ENCODE results near the gene TNIK. TPM values are rescaled to one million over a fixed set of nuclear protein-coding genes. Genes with fewer than 3 reads are reported as not detected.

The TNIK gene
- total RNA-seq, 4 donors from 2014 or later = 32.9 to 41.7 (median 38.0) TPM

DNA sequence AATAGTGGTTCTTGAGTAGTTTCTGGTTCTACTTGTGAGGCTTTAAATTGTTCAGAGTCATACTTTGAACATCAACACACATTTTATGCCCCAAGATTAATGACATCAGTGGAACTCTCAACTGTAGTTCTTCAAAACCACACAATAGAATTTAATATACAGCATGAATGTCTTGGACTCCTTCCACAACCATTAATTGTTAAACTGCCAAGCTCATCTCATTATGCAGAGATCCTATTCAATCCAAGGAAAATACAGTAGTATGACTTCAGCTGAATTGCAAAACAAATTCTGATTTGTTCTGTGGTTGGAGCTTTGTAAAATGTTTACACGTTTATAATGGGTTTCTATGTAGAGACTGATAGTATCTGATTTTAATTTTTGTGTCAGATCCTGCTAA, 234.5 kb downstream of the TNIK start:
- WGBS, 2 donors (ENCODE audit: low coverage in 1 of 2) = 70 to 80% methylated on average over 1 of the region's 1 CpG

DNA sequence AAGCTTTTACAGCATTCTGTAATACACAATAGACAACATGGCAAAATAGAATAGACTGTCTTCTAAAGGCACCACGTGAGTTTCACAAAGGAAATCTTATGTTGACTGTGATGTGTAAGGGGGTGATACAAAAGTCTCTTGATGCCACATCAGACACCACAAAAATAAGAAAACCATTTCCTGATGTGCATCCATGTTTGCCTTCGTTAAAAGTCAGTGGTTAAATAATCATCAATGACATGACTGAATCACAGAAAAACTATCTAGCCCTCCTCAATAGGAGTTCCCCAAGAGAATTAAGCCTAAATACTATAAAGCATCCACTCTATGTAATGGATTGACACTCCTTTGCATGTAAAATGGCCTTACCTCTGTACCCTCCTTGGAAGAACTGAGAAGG, 235.0 kb downstream of the TNIK start:
- ATAC-seq = no peak
- no peaks in the 10 kb centered on the region for H3K27me3 ChIP-seq
- TF ChIP-seq EP300 (IDR thresholded peaks at IDR 0.05) (no peak), POLR2A (IDR thresholded peaks at IDR 0.05) (no peak), POLR2AphosphoS5 (IDR thresholded peaks at IDR 0.05) (no peak)
- TF ChIP-seq, protein P1, sequence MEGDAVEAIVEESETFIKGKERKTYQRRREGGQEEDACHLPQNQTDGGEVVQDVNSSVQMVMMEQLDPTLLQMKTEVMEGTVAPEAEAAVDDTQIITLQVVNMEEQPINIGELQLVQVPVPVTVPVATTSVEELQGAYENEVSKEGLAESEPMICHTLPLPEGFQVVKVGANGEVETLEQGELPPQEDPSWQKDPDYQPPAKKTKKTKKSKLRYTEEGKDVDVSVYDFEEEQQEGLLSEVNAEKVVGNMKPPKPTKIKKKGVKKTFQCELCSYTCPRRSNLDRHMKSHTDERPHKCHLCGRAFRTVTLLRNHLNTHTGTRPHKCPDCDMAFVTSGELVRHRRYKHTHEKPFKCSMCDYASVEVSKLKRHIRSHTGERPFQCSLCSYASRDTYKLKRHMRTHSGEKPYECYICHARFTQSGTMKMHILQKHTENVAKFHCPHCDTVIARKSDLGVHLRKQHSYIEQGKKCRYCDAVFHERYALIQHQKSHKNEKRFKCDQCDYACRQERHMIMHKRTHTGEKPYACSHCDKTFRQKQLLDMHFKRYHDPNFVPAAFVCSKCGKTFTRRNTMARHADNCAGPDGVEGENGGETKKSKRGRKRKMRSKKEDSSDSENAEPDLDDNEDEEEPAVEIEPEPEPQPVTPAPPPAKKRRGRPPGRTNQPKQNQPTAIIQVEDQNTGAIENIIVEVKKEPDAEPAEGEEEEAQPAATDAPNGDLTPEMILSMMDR (IDR thresholded peaks at IDR 0.05) = no peak

More for the DNA sequence above, 234.5 kb downstream of the TNIK start:
- Histone ChIP-seq H3K4me3 (no peak overlapping the region), H3K9me3 (no peaks in the 10 kb centered on the region), H3K27me3 (no peaks in the 10 kb centered on the region), H3K4me1 (peaks cover 0 to 22% (median 0%) of the 10 kb centered on the region in 3 donors), H3K36me3 (no peaks in the 10 kb centered on the region), H3K27ac (no peak overlapping the region)
- ATAC-seq = no peak
- TF ChIP-seq, protein P1 (IDR thresholded peaks at IDR 0.05) = no peak
- TF ChIP-seq EP300 (IDR thresholded peaks at IDR 0.05) (no peak), POLR2A (IDR thresholded peaks at IDR 0.05) (no peak), POLR2AphosphoS5 (IDR thresholded peaks at IDR 0.05) (no peak)

DNA sequence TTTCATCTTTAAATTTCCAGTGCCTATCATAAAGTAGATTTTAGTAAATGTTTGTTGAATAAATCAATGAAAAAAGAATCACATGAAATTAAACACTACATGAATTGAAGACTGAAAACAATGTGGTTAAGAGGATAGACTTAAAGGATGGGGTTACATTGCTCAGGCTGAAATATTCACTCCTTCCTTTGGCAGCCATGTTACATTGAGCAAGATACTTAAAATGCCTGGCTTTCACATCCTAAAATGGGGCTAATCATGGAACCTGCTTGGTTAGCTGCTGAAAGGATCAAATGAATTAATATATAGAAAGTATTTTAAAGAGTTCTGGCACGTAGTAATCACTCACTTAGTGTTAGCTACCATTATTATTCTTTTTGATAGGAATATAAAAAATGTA, 236.8 kb downstream of the TNIK start:
- ATAC-seq = no peak
- peaks cover 0 to 19% (median 0%) of the 10 kb centered on the region in 3 donors for H3K4me1 ChIP-seq
- H3K27me3 ChIP-seq = no peaks in the 10 kb centered on the region
- TF ChIP-seq, protein P1 (IDR thresholded peaks at IDR 0.05) = no peak
- TF ChIP-seq POLR2A (IDR thresholded peaks at IDR 0.05) = no peak
- no peak for TF ChIP-seq EP300 (IDR thresholded peaks at IDR 0.05)
- TF ChIP-seq POLR2AphosphoS5 (IDR thresholded peaks at IDR 0.05) = no peak
- H3K27ac ChIP-seq = no peak overlapping the region
- WGBS, 2 donors (ENCODE audit: low coverage in 1 of 2) = 82 to 100% methylated on average over 1 of the region's 1 CpG
- H3K9me3 ChIP-seq = no peaks in the 10 kb centered on the region
- H3K36me3 ChIP-seq = no peaks in the 10 kb centered on the region
- H3K4me3 ChIP-seq = no peak overlapping the region

More for the DNA sequence above, 235.0 kb downstream of the TNIK start:
- 89 to 93% methylated on average over 2 of the region's 2 CpGs for WGBS, 2 donors (ENCODE audit: low coverage in 1 of 2)
- peaks cover 0 to 24% (median 0%) of the 10 kb centered on the region in 3 donors for H3K4me1 ChIP-seq
- H3K4me3 ChIP-seq = no peak overlapping the region
- no peaks in the 10 kb centered on the region for H3K36me3 ChIP-seq
- H3K9me3 ChIP-seq = no peaks in the 10 kb centered on the region
- no peak overlapping the region for H3K27ac ChIP-seq

DNA sequence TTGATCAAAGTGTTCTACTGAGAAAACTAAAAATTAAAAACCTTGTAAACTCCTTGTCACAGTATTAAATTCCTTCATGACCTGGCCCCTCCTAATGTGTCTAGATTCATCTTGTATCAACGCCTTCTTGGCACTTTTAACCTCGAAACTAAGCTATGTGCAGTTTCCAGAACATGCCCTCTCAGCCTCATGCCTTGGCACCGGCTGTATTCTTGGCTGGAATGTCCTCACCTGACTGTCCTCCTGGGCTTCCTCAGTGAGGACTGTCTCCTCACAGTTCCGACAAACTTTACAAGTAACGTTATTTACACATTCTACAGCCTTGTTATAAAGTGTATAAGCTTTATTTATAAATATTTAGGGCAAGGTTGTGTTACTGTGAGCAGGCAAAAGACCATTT, 237.2 kb downstream of the TNIK start:
- H3K4me3 ChIP-seq = no peak overlapping the region
- no peak for TF ChIP-seq EP300 (IDR thresholded peaks at IDR 0.05)
- TF ChIP-seq POLR2A (IDR thresholded peaks at IDR 0.05) = no peak
- TF ChIP-seq POLR2AphosphoS5 (IDR thresholded peaks at IDR 0.05) = no peak
- TF ChIP-seq, protein P1 (IDR thresholded peaks at IDR 0.05) = no peak
- no peaks in the 10 kb centered on the region for H3K9me3 ChIP-seq
- ATAC-seq = no peak
- peaks cover 0 to 15% (median 0%) of the 10 kb centered on the region in 3 donors for H3K4me1 ChIP-seq
- H3K36me3 ChIP-seq = no peaks in the 10 kb centered on the region
- H3K27ac ChIP-seq = no peak overlapping the region
- 63 to 72% methylated on average over 2 to 5 of the region's 5 CpGs for WGBS, 2 donors (ENCODE audit: low coverage in 1 of 2)
- no peaks in the 10 kb centered on the region for H3K27me3 ChIP-seq

DNA sequence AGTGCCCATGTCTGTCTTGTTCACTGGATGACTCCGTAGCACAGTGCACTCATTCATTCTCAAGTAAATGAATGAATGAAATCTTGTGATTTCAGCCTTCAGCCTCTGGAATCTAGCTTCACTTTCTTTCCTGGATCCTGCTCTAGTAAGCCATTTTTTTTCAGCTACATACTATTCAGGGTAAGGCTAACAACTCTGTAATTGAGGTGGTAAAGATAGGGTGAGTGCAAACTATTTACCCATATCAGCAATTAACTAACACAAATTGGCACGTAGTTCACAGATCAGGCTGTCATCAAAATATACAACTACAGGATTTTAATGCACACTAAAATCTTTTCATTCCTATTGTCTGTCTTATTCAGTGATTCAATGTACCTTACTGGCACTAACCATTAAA, 238.6 kb downstream of the TNIK start:
- H3K36me3 ChIP-seq = no peaks in the 10 kb centered on the region
- H3K9me3 ChIP-seq = no peaks in the 10 kb centered on the region
- no peak for ATAC-seq
- TF ChIP-seq POLR2AphosphoS5 (IDR thresholded peaks at IDR 0.05) = no peak
- TF ChIP-seq POLR2A (IDR thresholded peaks at IDR 0.05) = no peak
- TF ChIP-seq, protein P1 (IDR thresholded peaks at IDR 0.05) = no peak
- TF ChIP-seq EP300 (IDR thresholded peaks at IDR 0.05) = no peak
- no peaks in the 10 kb centered on the region for H3K27me3 ChIP-seq
- H3K4me1 ChIP-seq = peaks cover 0 to 14% (median 0%) of the 10 kb centered on the region in 3 donors
- H3K4me3 ChIP-seq = no peak overlapping the region
- no peak overlapping the region for H3K27ac ChIP-seq
- 92 to 100% methylated on average over 2 of the region's 2 CpGs for WGBS, 2 donors (ENCODE audit: low coverage in 1 of 2)

Data from gastroesophageal sphincter (tissue), 4 donors.